Hypothalamus (tissue), 51 donors: ENCODE data around the gene EFS.
A peak's percentile ranks its signal among the peaks of the same experiment; 100 is the strongest.

Experiments
- DNase-seq, 51 donors: peaks; one replicate each; lab custom pipeline; 2025; lab: John Stamatoyannopoulos, UW

Gene EFS

DNA sequence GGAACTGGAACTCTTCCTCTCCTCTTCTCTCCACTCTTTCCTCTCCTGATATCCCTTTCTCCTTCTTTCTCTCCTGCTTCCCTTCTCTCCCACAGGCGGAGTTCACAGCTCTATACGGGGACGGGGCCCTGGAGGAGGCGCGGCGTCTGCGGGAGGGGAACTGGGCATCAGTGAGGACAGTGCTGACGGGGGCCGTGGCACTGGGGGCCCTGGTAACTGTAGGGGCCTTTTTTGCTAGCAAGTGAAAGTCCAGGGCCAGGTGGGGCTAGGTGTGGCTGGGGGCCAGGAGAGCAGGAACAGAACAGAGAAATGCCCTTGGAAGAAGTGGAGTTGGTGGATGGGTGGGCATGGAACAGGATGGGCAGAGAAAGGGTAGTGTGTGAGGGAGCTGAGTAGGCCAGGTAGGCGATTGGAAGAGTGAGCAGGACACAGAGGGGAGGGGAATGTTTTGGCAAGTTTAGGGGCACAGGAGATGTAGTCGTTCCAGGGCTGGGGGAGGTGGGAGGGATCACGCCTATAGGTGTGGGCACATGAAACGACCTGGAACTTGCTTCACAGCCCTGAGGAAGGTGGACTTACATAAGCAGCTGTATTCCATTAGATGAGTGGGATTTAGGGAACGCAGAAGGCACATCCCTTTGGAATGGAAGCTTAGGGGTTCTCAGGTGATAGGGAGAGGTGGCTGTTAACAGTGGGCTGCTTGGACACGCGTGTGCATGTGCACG, 56.1 kb downstream of the EFS start:
- DNase-seq, result no peak

DNA sequence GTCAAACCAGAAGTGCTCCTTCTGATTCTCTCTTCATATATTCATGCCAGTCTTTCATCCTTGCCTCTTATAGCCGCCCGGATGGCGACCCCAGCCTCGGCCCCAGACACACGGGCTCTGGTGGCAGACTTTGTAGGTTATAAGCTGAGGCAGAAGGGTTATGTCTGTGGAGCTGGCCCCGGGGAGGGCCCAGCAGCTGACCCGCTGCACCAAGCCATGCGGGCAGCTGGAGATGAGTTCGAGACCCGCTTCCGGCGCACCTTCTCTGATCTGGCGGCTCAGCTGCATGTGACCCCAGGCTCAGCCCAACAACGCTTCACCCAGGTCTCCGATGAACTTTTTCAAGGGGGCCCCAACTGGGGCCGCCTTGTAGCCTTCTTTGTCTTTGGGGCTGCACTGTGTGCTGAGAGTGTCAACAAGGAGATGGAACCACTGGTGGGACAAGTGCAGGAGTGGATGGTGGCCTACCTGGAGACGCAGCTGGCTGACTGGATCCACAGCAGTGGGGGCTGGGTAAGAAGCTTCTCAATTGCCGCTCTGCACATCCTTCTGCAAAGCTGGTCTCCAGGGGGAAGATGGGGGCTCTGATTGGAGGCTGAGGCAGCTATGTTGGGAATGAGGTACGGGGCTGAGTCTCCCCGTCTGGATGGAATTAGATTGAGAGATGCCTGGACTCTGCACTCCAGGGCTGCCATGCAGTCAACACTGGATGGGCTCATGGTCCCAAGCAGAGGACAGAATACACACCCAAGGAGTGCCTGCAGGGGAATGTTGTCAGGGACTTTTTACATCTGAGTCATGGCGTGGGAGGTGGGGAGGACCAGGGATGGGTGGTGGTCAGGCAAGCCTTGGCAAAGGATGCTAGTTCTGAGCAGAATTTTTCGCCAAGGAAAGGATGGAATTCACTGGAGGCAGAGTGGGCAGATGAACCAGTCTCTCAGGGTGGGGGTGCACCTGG, 57.0 kb downstream of the EFS start:
- no peak for DNase-seq

GRCh38 chr14:23307146-23307530, 57.8 kb downstream of the EFS start:
- peak in 1 of 51 donors; percentile 48 for DNase-seq

- DNase-seq, result peak; percentile 41 to 95 (median 85)
Observed at GRCh38 chr14:23306412-23307145, 58.4 kb downstream of the EFS start, which contains the start of gene BCL2L2. Gene BCL2L2, plus strand, starts transcription at chr14:23306833. Its CDS starts 935 bp downstream, at chr14:23307768.
